ENCODE results near the gene KCNMB4.

The KCNMB4 gene

DNA sequence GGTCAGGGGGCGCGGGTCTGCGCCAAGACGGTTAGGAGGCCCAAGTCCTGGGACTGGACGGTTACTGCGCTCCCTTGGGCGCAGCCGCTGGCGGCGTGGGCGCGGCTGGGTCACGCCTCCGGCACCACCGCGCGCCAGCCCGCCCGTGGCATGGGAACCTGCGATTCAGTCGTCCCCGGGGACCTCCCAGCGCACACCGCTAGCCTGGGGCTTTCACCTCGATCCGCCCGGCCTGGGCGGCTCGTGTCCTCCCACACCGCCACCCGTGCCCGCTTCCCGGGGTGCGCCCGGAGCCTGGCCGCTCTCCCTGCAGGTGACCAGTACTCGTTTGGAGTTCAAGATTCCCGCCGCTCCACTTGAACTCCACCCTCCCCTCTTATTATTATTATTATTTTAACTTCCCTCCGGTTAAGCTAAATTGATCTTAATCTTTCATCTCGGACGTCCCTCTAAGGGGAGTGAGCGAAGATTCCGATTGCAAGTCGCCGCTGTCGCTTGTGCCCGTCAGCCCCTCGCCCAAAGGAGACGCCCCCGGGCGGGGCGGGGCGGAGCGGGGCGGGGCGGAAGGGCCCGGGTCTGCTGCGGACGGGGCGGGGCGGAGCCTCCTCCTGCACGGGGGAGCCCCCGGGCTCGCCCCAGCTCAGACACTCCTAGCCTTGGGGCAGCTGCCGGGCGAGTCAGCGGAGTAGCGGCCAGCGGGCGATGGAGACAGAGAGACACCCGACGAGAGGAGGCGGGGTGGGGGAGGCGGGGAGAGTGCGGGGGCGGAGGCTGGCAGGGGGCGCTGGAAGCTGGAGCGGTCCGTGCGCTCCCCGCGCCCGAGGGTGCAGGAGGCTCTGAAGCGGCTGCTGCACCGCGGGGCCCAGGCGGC lies at the start of gene KCNMB4:
KCNMB4 (plus strand) TSS at position 643 of the 871 bp plus-strand sequence. CDS start 445 bp downstream, outside the sequence.
- peak; percentile 69 for DNase-seq

- peak; percentile 83 for DNase-seq
These were observed 48.3 kb upstream of the KCNMB4 start for GRCh38 chr12:70317781-70318180.

GRCh38 chr12:70319605-70320004 lies 46.5 kb upstream of the KCNMB4 start:
- DNase-seq, result peak; percentile 78

DNA sequence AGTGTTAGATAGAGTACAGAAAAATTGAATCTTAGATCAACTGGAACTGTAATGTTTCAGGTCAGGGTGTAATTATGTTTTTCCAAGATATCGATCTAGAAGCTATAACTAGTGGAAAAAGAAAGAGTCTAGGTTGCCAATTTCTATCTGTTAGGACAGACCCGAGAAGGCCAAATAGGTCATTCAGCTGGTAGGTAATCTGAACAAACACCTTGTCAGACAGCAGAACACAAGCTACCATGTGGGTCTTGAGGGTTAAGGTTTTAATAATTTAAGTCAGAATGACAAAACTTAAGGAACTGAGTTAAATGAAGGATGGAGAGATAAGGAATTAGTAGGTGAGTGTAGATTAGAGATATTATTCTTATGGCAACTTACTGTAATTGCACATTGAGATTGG lies 44.9 kb upstream of the KCNMB4 start:
- no peak for DNase-seq

GRCh38 chr12:70327541-70327940 lies 38.5 kb upstream of the KCNMB4 start:
- DNase-seq, result no peak

GRCh38 chr12:70329728-70330127 lies 36.4 kb upstream of the KCNMB4 start:
- DNase-seq, result no peak

- no peak for DNase-seq
These were observed 35.9 kb upstream of the KCNMB4 start for GRCh38 chr12:70330158-70330557.

- DNase-seq, result no peak
These were observed 33.9 kb upstream of the KCNMB4 start for GRCh38 chr12:70332236-70332635.

DNA sequence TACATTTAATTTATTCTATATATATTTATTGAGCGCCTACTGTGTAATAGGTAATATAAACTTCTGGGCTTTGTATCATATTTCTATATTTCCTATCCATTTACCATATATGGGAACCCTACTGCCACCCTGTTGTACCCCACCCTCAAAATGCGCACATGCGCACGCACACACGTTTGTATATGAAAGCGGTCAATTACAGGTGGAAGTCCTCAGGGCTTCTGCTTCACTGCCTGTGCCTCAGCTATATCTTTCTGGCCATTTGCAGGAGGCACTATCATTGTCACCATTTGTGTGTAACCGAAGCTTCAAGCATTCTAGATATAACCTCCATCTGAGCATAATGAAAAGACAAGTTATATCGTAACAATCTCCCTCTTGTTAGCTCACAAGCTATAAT lies 31.3 kb upstream of the KCNMB4 start:
- no peak for DNase-seq

DNA sequence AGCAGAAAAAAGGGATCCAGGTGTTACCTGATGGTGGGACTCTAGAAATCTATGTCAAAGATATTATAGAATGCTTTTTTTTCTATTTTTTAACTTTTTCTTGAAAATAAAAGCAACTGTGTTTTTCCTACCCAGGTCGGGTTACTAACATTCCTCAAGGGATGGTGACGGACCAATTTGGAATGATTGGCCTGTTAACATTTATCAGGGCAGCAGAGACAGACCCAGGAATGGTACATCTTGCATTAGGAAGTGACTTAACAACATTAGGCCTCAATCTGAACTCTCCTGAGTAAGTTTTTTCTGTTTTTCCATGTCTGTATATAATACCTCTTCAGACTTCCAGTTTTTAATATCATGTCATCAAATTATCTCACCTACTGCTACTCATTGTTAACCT lies 27.6 kb upstream of the KCNMB4 start:
- no peak for DNase-seq

GRCh38 chr12:70351076-70351475 lies 15.0 kb upstream of the KCNMB4 start:
- no peak for DNase-seq

GRCh38 chr12:70353780-70354660 lies 12.1 kb upstream of the KCNMB4 start:
- DNase-seq, result peak; percentile 84

- peak; percentile 64 for DNase-seq
These were observed 11.3 kb upstream of the KCNMB4 start for GRCh38 chr12:70354787-70355186.

- DNase-seq, result no peak
These were observed 10.1 kb upstream of the KCNMB4 start for GRCh38 chr12:70355972-70356371.

- no peak for DNase-seq
These were observed 6.5 kb upstream of the KCNMB4 start for GRCh38 chr12:70359458-70360197.

GRCh38 chr12:70360218-70360617 lies 5.9 kb upstream of the KCNMB4 start:
- DNase-seq, result no peak

DNA sequence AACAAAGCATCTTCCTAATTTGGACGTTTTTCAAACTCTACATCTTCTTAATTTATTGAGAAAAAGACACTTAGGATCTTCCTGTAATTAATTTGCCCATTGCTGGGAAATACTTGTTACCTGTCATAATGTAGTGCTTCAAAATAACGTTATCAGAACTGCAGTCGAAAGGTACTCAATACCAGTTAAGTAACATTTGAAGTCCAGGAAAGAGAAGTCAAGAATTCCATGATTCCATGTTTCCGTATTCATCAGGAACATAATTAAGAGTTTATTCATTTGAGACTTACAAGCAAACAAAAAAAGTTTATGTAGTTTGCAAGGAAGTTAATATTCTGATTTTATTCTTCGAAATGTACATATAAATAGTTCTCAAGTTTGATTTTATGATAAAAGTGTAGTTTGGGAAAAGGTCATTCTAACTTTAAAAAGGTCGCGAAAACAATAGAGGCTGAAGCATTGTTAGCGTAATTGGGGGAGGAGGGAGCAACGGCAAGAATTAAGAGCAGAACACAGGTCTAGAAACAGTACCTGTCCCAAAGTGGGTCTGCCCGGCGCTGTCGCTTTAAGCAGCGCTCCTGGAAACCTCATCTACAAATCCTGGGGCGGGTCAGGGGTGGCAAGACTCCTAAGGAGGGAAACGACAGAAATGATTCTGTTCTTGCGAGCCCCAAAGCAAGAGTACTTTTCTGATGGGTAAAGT lies 1.2 kb upstream of the KCNMB4 start:
- DNase-seq, result no peak

- DNase-seq, result no peak
These were observed 767 bp upstream of the KCNMB4 start for GRCh38 chr12:70365398-70365647.

DNA sequence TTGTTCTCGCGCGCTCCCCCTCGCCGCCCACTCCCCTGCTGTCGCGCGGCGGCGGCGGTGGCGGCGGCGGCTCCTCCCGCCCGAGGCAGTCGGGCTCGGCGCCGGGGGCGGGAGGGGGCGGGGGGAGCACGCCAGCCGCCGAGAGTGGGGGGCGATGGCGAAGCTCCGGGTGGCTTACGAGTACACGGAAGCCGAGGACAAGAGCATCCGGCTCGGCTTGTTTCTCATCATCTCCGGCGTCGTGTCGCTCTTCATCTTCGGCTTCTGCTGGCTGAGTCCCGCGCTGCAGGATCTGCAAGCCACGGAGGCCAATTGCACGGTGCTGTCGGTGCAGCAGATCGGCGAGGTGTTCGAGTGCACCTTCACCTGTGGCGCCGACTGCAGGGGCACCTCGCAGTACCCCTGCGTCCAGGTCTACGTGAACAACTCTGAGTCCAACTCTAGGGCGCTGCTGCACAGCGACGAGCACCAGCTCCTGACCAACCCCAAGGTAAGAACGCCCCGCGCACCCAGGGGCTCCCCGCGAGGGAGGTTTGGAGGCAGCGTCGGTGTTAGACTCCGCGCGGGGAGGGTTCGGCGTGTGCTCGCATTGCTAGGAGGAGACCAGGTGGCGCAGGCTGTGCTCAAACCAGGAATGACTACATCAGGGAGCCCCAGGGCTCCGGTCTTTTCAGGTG lies 629 bp downstream of the KCNMB4 start:
- DNase-seq, result peak; percentile 19

DNA sequence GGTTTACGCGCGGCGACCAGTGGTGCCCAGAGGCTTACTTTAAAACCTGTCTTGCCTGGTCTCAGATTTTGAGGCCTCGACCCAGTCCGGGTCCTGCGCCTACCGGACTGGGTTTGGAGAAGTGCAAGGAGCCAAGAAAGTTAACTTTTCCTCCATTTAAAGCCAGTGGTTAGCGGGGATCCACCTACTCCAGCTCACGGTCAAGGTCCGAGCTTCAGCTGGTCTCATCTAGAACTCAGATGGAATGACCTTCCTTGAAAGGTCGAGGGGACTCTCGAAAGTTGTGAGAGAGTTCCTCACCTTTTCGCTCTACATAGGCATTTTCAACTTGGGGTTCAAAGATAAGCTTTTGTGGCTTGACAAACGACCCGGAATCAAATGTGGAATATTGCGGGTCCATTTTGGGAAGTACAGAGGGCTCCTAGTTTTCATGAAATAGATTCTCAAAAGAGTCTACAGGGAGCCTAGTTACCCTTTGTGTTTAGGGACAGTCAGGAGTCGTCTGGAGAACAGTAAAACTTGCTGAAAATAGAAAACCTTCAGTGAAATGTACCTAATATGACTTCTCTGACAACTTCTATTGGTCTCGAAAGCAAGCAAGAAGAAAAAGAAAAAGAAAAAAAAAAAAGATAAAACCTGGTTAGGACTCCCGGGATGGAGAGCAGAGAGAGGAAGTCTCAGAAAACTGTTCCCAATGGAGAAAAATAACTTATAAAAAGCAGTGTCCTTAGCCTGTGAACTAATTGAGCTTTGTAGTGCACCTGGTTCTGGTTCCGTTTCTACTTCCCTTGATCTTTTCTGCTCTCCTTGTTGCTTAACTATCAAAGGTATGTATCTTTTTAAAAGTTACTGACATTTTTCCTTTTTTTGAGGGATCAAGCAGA lies 1.4 kb downstream of the KCNMB4 start:
- no peak for DNase-seq

GRCh38 chr12:70372881-70373280 lies 6.8 kb downstream of the KCNMB4 start:
- no peak for DNase-seq
